SK-N-SH (cell line): Measurements from ENCODE around the gene APBB3. TPM values are rescaled to one million over a fixed set of nuclear protein-coding genes. Genes with fewer than 3 reads are reported as not detected.

Experiments
- CTCF ChIA-PET: fragments of 300-600, 350-600 bp; formaldehyde crosslinking; extraction: SDS; loops from one replicate; lab custom pipeline; 2021; lab: Yijun Ruan, JAX
- POLR2A ChIA-PET: fragments of 350-600 bp; sonication (Branson Sonifier 250); formaldehyde crosslinking; extraction: SDS; loops from one replicate; lab custom pipeline; 2020; ENCODE audit warnings: antibody characterized with exemption, inconsistent platforms; lab: Yijun Ruan, JAX
- DNase-seq: peaks from one replicate; pipeline ENCODE4 v3.0.0; 2012
- H2AFZ ChIP-seq: fragments of 200-600 bp; sonication (generic); 2 replicates; pipeline ENCODE4 v1.8.1; 2016; ENCODE audit warnings: antibody characterized with exemption, mild to moderate bottlenecking, low read depth
- H3F3A ChIP-seq: fragments of 200-600 bp; sonication (generic); replicated peaks from 2 replicates; pipeline ENCODE3; 2016; ENCODE audit warnings: antibody characterized with exemption, mild to moderate bottlenecking; ENCODE audit not compliant: insufficient read depth
- H3K27ac ChIP-seq, 2 experiments: fragments of 200-500 bp in 1 of 2; fragments of 200-600 bp in 1 of 2; sonication (Bioruptor generic) in 1 of 2; sonication (generic), shearing (Covaris generic) in 1 of 2; 2 replicates each; pipeline versions ENCODE4 v1.5.1 to v1.6.1; 2014 to 2016; ENCODE audit warnings: low read depth in 2 of 2, inconsistent platforms in 1 of 2, low read length in 1 of 2, mild to moderate bottlenecking in 1 of 2, mixed read lengths in 1 of 2
- H3K27me3 ChIP-seq: fragments of 200-600 bp; sonication (generic), shearing (Covaris generic); 2 replicates; pipeline ENCODE4 v1.6.1; 2016; ENCODE audit warnings: mixed run types; ENCODE audit not compliant: insufficient read depth
- H3K36me3 ChIP-seq, 2 experiments: fragments of 200-500 bp in 1 of 2; fragments of 200-600 bp in 1 of 2; sonication (Bioruptor generic) in 1 of 2; sonication (generic) in 1 of 2; replicated peaks in 1 of 2; 2 replicates each; pipeline versions ENCODE3 to v1.5.1; 2014 to 2016; ENCODE audit warnings: low read length in 1 of 2, mild to moderate bottlenecking in 1 of 2; ENCODE audit not compliant: insufficient read depth in 2 of 2, control insufficient read depth in 1 of 2
- H3K4me1 ChIP-seq, 2 experiments: fragments of 200-500 bp in 1 of 2; fragments of 200-600 bp in 1 of 2; sonication (Bioruptor generic) in 1 of 2; sonication (generic), shearing (Covaris generic) in 1 of 2; 2 replicates each; pipeline versions ENCODE4 v1.5.1 to v1.6.1; 2014 to 2016; ENCODE audit warnings: low read depth in 1 of 2, low read length in 1 of 2, mixed run types in 1 of 2; ENCODE audit not compliant: insufficient read depth in 2 of 2, control insufficient read depth in 1 of 2
- H3K4me2 ChIP-seq: fragments of 200-600 bp; sonication (generic), shearing (Covaris generic); 2 replicates; pipeline ENCODE4 v1.6.1; 2017; ENCODE audit warnings: mixed run types
- H3K4me3 ChIP-seq, 2 experiments: fragments of 200-500 bp in 1 of 2; fragments of 200-600 bp in 1 of 2; sonication (Bioruptor generic) in 1 of 2; sonication (generic), shearing (Covaris generic) in 1 of 2; 2 replicates each; pipeline versions ENCODE4 v1.5.1 to v1.8.1; 2014 to 2016; ENCODE audit warnings: low read depth in 2 of 2, inconsistent platforms in 1 of 2, low read length in 1 of 2, mild to moderate bottlenecking in 1 of 2, mixed read lengths in 1 of 2, moderate library complexity in 1 of 2
- H3K79me2 ChIP-seq: fragments of 200-600 bp; sonication (generic); 2 replicates; pipeline ENCODE4 v1.8.1; 2017; ENCODE audit warnings: mild to moderate bottlenecking; ENCODE audit not compliant: insufficient read depth
- H3K9ac ChIP-seq: fragments of 200-600 bp; sonication (generic); 2 replicates; pipeline ENCODE4 v1.6.1; 2017; ENCODE audit warnings: mixed run types
- H3K9me2 ChIP-seq: fragments of 200-600 bp; sonication (generic); 2 replicates; pipeline ENCODE4 v1.6.1; 2017; ENCODE audit warnings: mixed run types
- H3K9me3 ChIP-seq: fragments of 200-600 bp; sonication (generic); 2 replicates; pipeline ENCODE4 v1.6.1; 2017; ENCODE audit warnings: mixed run types, mild to moderate bottlenecking, moderate library complexity
- H4K20me1 ChIP-seq: fragments of 200-600 bp; sonication (generic); 2 replicates; pipeline ENCODE4 v1.6.1; 2017; ENCODE audit warnings: mild to moderate bottlenecking, mixed run types; ENCODE audit not compliant: insufficient read depth
- CHD2 ChIP-seq: fragments of 150-350 bp; IDR thresholded peaks from 2 replicates; pipeline ENCODE4 v1.6.1; 2018; ENCODE audit warnings: low read length; ENCODE audit not compliant: partially characterized antibody
- ELF1 ChIP-seq: IDR thresholded peaks from 2 replicates; pipeline ENCODE4 v1.4.0; 2012
- FOXM1 ChIP-seq: IDR thresholded peaks from 2 replicates; pipeline ENCODE4 v1.4.0; 2012; ENCODE audit warnings: low read depth, mild to moderate bottlenecking
- GABPA ChIP-seq: IDR thresholded peaks from 2 replicates; pipeline ENCODE4 v1.4.0; 2012; ENCODE audit warnings: low read depth, mild to moderate bottlenecking
- GATA2 ChIP-seq: sonication (generic); formaldehyde crosslinking; IDR thresholded peaks from 2 replicates; pipeline ENCODE4 v1.5.0; 2020; ENCODE audit warnings: mild to moderate bottlenecking, missing genetic modification reagents
- NFIC ChIP-seq: IDR thresholded peaks from 2 replicates; pipeline ENCODE4 v1.4.0; 2012; ENCODE audit warnings: borderline replicate concordance
- NRF1 ChIP-seq: IDR thresholded peaks from 2 replicates; pipeline ENCODE4 v1.6.1; 2012; ENCODE audit warnings: low read depth, mild to moderate bottlenecking, low read length
- POLR2AphosphoS5 ChIP-seq: IDR thresholded peaks from 2 replicates; pipeline ENCODE4 v1.6.1; 2012; ENCODE audit warnings: low read depth, low read length
- RAD21 ChIP-seq: IDR thresholded peaks from 2 replicates; pipeline ENCODE4 v1.6.1; 2012; ENCODE audit warnings: mild to moderate bottlenecking, low read length
- RCOR1 ChIP-seq: fragments of 150-350 bp; IDR thresholded peaks from 2 replicates; pipeline ENCODE4 v1.6.1; 2017; ENCODE audit warnings: antibody characterized with exemption, low read length
- RFX5 ChIP-seq: IDR thresholded peaks from 2 replicates; pipeline ENCODE4 v1.6.1; 2012; ENCODE audit warnings: mild to moderate bottlenecking, improper control_type of control experiment, low read length
- SIN3A ChIP-seq: IDR thresholded peaks from 2 replicates; pipeline ENCODE4 v1.6.1; 2012; ENCODE audit warnings: low read depth, mild to moderate bottlenecking, low read length, moderate library complexity, borderline replicate concordance
- TEAD4 ChIP-seq: IDR thresholded peaks from 2 replicates; pipeline ENCODE4 v1.4.0; 2012; ENCODE audit warnings: mild to moderate bottlenecking, borderline replicate concordance; ENCODE audit not compliant: insufficient read depth
- YY1 ChIP-seq: IDR thresholded peaks from 2 replicates; pipeline ENCODE4 v1.4.0; 2012; ENCODE audit warnings: low read depth, mild to moderate bottlenecking
- WGBS: methylation state at CpG from one replicate; pipeline ENCODE4 v1.1.6; 2017; ENCODE audit warnings: low lambda C conversion rate; 5-methylcytosine and 5-hydroxymethylcytosine counted together
- polyA plus RNA-seq, 3 experiments: library from polyadenylated mRNA; depleted of rRNA; stranded (reverse); fragments of >200 nt; gene quantifications; 2 replicates each; pipeline ENCODE4 v1.2.3, GENCODE V29; 2012
- TF ChIP-seq, protein P1 (sequence below): IDR thresholded peaks from 2 replicates; pipeline ENCODE4; 2012
- TF ChIP-seq, protein P2 (sequence below): IDR thresholded peaks from 2 replicates; pipeline ENCODE4 v1.4.0; 2012; ENCODE audit warnings: low read depth, borderline replicate concordance
- TF ChIP-seq, protein P3 (sequence below): IDR thresholded peaks from 2 replicates; pipeline ENCODE4 v1.4.0; 2012; ENCODE audit warnings: low read depth
- TF ChIP-seq, protein P4 (sequence below): fragments of 150-350 bp; IDR thresholded peaks from 2 replicates; pipeline ENCODE4 v1.6.1; 2016; ENCODE audit warnings: mild to moderate bottlenecking, low read depth, low read length

Gene APBB3
- polyA plus RNA-seq, 1 of the 3 experiments (the other 2 are of a cell fraction): 36.0 TPM

DNA sequence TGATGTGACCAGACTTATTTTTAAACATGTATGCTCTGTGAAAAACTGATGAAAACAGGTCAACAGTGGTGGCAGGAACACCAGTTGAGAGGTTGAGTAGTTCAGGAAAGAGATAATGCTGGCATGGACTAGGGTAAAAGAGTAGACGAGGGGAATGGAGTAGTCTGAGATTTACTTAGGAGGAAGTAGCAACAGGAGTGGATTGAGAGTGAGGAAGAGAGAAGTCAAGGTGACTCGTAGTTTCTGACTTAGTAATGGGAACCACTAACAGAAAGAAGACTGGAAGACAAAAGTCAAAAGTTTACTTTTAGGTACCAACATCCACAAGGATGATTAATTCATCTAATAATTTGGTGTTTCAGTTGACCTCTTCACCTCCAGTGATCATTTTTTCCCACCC is 10.7 kb downstream of the APBB3 start:
- Histone ChIP-seq H3K79me2 (peaks cover 59% of the 10 kb centered on the region), H3K9me3 (no peaks in the 10 kb centered on the region), H2AFZ (no peak overlapping the region), H3F3A (peaks cover 36% of the 10 kb centered on the region), H3K4me2 (no peak overlapping the region; the same call in 1 of the 2 replicates), H4K20me1 (peaks cover 4% of the 10 kb centered on the region), H3K4me1 (peaks cover 7 to 43% of the 10 kb centered on the region in 2 experiments), H3K4me3 (no peak overlapping the region), H3K9ac (no peak overlapping the region), H3K27ac (no peak overlapping the region), H3K9me2 (no peaks in the 10 kb centered on the region), H3K27me3 (no peaks in the 10 kb centered on the region), H3K36me3 (peaks cover 20 to 39% of the 10 kb centered on the region in 2 experiments)
- ChIA-PET POLR2A (no interaction called here), CTCF (interaction anchor here (0.7 kb wide), 1 partner anchor 44 kb away, joined by 5 read pairs; no protein-coding TSS in a partner anchor)
- DNase-seq: no peak
- TF ChIP-seq ELF1 (no peak), GATA2 (CRISPR knock-in tag) (no peak), SIN3A (no peak), RAD21 (no peak), TEAD4 (no peak), NRF1 (no peak), NFIC (no peak), YY1 (no peak), POLR2AphosphoS5 (no peak), CHD2 (no peak), RCOR1 (no peak), GABPA (no peak), RFX5 (no peak), FOXM1 (no peak)
- TF ChIP-seq, protein P1, sequence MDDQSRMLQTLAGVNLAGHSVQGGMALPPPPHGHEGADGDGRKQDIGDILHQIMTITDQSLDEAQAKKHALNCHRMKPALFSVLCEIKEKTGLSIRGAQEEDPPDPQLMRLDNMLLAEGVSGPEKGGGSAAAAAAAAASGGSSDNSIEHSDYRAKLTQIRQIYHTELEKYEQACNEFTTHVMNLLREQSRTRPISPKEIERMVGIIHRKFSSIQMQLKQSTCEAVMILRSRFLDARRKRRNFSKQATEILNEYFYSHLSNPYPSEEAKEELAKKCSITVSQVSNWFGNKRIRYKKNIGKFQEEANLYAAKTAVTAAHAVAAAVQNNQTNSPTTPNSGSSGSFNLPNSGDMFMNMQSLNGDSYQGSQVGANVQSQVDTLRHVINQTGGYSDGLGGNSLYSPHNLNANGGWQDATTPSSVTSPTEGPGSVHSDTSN: no peak
- TF ChIP-seq, protein P2, sequence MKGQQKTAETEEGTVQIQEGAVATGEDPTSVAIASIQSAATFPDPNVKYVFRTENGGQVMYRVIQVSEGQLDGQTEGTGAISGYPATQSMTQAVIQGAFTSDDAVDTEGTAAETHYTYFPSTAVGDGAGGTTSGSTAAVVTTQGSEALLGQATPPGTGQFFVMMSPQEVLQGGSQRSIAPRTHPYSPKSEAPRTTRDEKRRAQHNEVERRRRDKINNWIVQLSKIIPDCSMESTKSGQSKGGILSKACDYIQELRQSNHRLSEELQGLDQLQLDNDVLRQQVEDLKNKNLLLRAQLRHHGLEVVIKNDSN: no peak
- TF ChIP-seq, protein P3, sequence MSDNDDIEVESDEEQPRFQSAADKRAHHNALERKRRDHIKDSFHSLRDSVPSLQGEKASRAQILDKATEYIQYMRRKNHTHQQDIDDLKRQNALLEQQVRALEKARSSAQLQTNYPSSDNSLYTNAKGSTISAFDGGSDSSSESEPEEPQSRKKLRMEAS: no peak
- TF ChIP-seq, protein P4, sequence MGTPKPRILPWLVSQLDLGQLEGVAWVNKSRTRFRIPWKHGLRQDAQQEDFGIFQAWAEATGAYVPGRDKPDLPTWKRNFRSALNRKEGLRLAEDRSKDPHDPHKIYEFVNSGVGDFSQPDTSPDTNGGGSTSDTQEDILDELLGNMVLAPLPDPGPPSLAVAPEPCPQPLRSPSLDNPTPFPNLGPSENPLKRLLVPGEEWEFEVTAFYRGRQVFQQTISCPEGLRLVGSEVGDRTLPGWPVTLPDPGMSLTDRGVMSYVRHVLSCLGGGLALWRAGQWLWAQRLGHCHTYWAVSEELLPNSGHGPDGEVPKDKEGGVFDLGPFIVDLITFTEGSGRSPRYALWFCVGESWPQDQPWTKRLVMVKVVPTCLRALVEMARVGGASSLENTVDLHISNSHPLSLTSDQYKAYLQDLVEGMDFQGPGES: no peak
- WGBS: 89% methylated on average over 2 of the region's 2 CpGs
